Measurements from ENCODE around the gene SH3YL1.
"Not testable (repeated sequence)": the region's sequence is repeated elsewhere in the genome, so short reads cannot be mapped to it uniquely, and the experiment has no call there.

SH3YL1 gene

DNA sequence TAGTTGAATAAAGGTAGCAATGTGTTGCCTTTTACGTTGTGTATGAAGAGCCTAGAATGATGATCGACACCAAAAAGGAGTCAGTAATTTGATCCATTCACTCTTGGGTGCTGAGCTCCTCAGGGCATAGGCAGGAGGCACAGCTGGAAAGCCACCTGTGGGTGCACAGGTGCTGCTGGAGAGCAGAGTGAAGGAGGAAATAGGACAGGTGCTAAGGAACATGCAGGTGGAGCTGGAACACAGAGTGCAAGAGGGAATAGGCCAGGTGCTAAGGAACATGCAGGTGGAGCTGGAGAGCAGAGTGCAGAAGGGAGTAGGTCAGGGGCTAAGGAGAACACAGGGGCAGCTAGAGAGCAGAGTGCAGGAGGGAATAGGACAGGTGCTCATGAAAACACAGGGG is 86.1 kb downstream of the SH3YL1 start:
- no peak for DNase-seq (ENCODE audit: low spot score)

DNA sequence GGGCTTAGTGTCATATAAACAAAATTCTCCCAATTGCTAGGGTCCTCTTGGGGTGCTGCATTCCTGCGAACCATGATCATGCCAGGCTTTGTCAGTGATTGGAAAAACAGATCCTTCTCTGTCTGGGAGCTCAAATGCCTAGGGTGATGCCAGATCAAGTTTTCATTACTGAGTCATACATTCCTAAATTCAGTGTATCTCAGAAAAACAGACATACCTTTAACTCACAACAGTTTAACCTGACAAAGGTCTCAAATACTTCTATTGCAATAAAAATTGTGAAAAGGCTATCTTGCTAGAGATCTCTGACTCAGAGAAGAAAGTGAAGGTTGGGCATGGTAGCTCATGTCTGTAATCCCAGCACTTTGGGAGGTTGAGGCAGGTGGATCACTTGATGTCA is 86.9 kb downstream of the SH3YL1 start:
- no peak for DNase-seq (ENCODE audit: low spot score)

DNA sequence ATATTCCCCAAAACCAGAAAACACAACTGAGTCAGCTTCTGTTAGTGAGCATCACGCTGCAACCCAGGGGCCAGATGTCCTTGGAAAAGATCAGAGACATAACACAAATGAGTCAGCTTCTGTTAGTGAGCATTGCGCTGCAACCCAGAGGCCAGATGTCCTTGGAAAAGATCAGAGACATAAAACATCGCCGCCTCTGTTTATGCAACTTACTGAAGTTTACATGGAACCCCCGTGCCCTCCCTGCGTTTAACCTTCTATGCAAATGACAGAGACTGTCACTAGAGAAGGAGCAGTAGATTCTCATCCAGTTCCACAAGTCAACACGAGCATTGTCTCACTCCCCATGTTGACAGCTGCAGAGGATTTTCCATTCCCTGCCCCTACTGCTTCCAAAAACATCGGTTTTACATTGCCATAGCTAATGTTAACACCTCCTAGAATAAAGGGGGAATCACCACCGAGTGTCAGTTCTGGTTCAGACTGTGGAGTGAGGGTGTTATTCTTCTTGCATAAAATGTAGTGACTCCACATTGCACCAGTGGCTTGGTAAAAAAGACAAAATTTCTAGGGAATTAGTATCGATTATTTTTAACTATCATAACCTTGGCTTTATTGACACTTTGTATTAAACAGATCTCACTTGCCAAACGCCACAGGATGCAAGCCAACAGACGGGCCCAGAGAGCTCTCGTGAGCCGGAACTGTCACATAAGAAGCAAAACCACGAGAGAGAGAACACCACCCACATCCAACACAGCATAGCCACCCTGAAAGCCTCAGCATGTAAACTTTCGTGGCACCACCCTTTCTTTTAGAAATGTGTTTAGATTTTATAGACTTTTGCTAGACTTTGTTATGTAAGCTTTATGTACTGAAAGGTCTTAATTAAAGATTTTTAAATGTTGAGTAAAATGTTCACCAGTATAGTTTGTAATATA is 87.7 kb downstream of the SH3YL1 start:
- DNase-seq (ENCODE audit: low spot score): no peak

DNA sequence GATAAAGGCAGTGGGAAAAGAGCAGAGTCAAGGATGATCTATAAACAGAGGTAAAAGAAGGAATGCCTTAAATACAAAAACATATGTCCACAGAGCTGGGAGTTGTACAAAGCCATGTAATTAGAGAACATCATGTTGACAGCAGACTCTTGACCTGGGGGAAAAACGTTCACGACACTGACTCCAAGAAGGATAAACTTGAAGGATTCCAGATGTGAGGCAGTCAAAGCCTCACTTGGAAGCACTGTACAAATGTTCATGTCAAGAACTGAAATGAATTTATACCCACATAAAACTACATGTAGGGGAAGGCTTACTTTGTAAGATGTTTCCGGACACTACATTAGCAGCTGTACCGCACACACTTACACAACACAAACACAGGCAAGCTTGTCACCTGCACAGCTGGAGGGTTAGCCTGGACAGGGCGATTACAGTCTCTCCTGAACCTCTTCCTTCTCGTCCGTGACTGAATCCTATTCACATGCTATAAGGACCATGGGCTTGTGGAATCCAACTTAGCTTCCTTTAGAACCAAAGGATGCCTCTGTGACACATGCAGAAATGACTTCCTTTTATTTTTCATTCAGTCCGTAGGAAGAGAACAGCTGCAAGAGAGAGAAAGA is 88.6 kb downstream of the SH3YL1 start:
- DNase-seq (ENCODE audit: low spot score): no peak

DNA sequence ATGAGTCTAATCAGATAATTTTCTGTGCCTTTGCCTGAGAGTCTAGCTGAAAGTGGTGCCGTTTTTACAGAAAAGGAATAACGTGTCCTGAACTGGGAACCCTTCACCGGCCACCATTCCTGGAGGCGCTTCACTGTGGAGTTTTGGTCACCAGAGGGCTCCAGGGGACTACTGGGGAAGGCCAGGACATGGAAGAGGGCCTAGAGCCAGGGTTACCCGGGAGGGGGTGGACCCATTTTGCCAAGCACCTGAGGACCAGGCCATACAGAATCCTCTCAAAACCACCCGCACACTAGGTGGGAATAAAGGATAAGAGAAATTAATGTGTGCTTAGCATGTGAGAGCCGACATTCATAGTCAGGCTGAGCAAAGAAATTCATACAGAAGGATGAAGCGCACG is 91.7 kb downstream of the SH3YL1 start:
- not testable (repeated sequence) for DNase-seq (ENCODE audit: low spot score)

DNA sequence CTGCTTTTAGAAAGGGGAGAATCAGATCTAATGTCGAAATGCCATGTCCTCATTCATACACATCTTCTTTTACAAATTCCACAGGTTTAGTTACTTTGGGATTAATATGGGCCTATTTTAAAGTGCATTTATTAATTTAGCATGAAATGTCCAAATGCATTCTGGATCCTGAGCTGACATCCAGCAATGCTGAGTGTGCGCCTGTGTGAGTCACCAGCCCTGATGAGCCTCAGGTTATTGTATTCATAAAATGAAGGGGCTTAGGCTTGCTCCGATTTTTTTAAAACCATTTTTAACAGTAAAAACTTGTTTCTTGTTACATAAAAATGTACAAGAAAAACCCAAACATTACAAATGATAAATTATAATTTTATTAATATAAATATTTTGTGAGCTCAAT is 94.1 kb downstream of the SH3YL1 start:
- no peak for DNase-seq (ENCODE audit: low spot score)
